C4-2B (cell line): ENCODE data around the gene NKX2-2.

ENCODE experiments used
- H3K27ac ChIP-seq: fragments of 450-650 bp; 2 replicates; pipeline ENCODE4 v1.5.1; 2017
- CTCF ChIP-seq: fragments of 450-650 bp; conservative IDR thresholded peaks from 2 replicates; pipeline ENCODE4 v1.5.1; 2017; ENCODE audit warnings: mild to moderate bottlenecking
- ZFX ChIP-seq: fragments of 450-650 bp; IDR thresholded peaks from 2 replicates; pipeline ENCODE4 v1.6.1; 2017

NKX2-2 gene

GRCh38 chr20:21516180-21516567 lies 2.3 kb upstream of the NKX2-2 start:
- no peak overlapping the region for H3K27ac ChIP-seq
- TF ChIP-seq CTCF (no peak), ZFX (no peak)

DNA sequence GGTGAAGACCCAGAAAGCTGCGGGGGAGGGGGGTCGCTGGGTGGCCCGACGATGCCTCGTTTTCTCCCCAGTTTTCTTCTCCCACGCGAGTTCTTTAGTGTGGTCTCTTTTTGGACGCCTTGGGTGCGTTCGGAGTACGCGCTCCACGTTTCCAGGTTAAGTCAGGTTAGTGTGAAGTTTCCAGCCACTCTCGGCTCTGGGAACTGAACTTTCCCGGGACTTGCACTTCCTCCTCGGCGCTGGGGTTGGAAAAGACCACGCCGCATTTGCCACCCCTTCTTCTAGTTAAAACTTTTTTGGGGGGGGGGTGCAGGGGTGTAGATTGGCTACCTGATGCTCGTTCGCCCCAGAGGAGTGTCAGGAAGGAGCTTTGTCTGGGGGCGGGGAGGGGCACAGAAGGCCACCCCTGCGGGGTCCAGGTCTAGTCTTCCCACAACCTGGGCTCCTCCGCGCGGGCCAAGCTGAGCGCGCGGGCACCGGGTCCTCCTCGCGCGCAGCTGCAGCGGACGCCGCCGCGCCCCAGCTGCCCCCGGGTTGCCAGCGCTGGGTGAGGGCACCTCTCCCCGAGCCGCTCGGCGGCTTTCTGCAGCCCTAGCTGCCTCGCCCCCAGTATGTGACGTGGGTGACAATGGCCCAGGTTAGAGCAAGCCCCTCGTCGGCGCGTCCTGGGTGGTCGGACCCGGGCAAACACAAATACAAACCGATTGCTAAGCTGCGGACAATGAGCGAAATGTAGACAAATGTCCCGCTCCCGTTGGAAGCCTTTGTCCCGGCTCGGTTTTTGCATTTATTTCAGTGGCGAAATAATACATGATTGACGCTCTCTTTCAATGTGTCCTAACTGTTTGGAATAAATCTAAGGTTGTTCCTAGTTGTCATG lies 1.7 kb upstream of the NKX2-2 start:
- peak overlapping the region; percentile 81 for H3K27ac ChIP-seq
- no peak for TF ChIP-seq ZFX
- no peak for TF ChIP-seq CTCF

DNA sequence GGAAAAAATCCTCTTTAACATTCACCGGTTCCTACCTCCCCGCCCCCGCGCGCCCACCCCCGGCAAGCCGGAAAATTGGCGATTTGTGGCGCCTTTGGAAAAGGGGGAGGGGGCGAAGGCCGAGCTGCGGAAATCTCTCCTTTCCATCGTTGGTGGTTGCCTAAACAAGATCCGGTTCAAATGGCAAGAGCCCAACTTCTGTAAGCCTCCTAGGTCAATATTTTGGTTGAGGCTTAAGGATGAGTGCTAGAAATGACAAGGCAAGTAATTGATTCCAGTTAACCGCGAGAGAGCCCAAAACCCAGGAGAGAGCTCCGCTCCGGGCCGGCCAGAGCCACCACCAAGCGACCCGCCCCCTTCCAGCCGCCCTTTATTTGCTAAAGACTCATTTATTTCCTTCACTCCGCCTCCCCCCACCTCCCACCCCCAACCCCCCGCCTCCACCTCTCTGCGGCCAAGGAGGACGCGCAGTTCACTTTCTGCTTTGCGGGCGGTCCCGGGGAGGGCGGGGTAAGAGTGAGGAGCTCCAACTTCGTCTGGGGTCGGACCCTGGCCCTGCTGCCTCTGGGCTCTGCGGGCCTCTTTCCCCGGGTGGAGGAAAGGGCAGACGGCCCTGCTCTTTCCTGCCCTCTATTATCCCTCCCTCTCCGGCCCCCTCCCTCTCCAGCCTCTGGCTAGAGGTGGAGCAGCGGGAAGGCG lies 838 bp upstream of the NKX2-2 start:
- H3K27ac ChIP-seq = peak overlapping the region; percentile 81

GRCh38 chr20:21513181-21513663 lies 642 bp downstream of the NKX2-2 start:
- TF ChIP-seq CTCF = no peak
- no peak for TF ChIP-seq ZFX
- H3K27ac ChIP-seq = peak overlapping the region; percentile 8; the same call in 1 of the 2 replicates

More for the DNA sequence above, 838 bp upstream of the NKX2-2 start:
- no peak for TF ChIP-seq ZFX
- no peak for TF ChIP-seq CTCF

DNA sequence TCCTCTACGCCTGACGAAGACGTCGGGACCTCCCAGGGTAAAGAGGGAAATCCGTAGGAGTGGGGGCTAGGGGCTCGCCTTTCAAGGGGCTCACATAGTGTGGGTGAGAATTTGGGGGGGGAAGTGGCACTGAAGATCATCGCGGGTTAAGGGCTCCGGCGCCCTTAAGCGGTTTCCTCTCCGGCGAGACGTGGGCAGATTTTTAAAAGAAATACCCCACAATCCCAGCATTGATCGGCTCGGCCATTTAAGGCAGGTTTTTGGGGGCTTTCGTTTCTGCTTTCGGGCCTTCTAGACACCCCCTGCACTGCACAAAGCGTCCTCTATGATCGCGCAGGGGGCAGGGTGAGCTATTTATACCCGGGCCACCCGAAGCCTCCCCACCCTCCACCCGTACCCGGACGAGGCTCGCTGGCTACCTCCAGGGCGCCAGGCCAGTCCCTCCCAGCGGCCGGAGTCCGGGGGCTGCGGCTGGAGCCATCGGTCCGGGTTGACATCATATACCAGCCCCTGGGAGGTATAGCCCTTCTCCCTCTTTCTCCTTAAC lies 1.2 kb downstream of the NKX2-2 start:
- TF ChIP-seq ZFX (no peak), CTCF (no peak)
- peak overlapping the region; percentile 8; the same call in 1 of the 2 replicates for H3K27ac ChIP-seq

GRCh38 chr20:21511850-21512633 lies 1.8 kb downstream of the NKX2-2 start:
- H3K27ac ChIP-seq = no peak overlapping the region
- TF ChIP-seq ZFX (no peak), CTCF (no peak)
